ENCODE results near the gene CRACDL. TPM values are rescaled to one million over a fixed set of nuclear protein-coding genes. Genes with fewer than 3 reads are reported as not detected.

CRACDL gene
- total RNA-seq, 1 experiment from 2014 or later: 1.1 TPM

GRCh38 chr2:98947554-98947953, 11.5 kb upstream of the CRACDL start:
- no peaks in the 10 kb centered on the region for H3K36me3 Mint-ChIP-seq (ENCODE audit: insufficient read depth, unreplicated experiment)
- Histone ChIP-seq H3K9me3 (no peaks in the 10 kb centered on the region), H3K27me3 (replicated peaks; ENCODE audit: control insufficient read depth, insufficient read depth, low read length) (no peaks in the 10 kb centered on the region), H3K4me3 (ENCODE audit: low read depth, low read length) (no peak overlapping the region), H3K4me1 (no peaks in the 10 kb centered on the region), H3K36me3 (ENCODE audit: control insufficient read depth, insufficient read depth, low read length) (no peaks in the 10 kb centered on the region)
- ChIA-PET CTCF (no interaction called here), POLR2A (no interaction called here)
- no peaks in the 10 kb centered on the region for H3K9me3 Mint-ChIP-seq (ENCODE audit: unreplicated experiment)
- no peak for TF ChIP-seq CTCF (IDR thresholded peaks at IDR 0.05; ENCODE audit: insufficient read depth in 1 of 2, low read depth in 1 of 2, low read length in 1 of 2, severe bottlenecking in 1 of 2, unreplicated experiment in 1 of 2)
- intact Hi-C loops (cut with micrococcal nuclease; ENCODE audit: unreplicated experiment): loop anchor here (10.0 kb wide), 1 partner anchor 117 kb away; no protein-coding TSS in a partner anchor
- no TSS peak for BruUV-seq (replicated peaks)
- no peak for DNase-seq
- no peaks in the 10 kb centered on the region for H3K4me1 Mint-ChIP-seq (ENCODE audit: low read depth, unreplicated experiment)
- H3K4me3 Mint-ChIP-seq (ENCODE audit: unreplicated experiment): no peak overlapping the region
- H3K27ac Mint-ChIP-seq (ENCODE audit: unreplicated experiment): no peak overlapping the region
- peaks cover 8% of the 10 kb centered on the region for H3K27me3 Mint-ChIP-seq (ENCODE audit: insufficient read depth, unreplicated experiment)

GRCh38 chr2:98946855-98947254, 10.8 kb upstream of the CRACDL start:
- TF ChIP-seq CTCF (IDR thresholded peaks at IDR 0.05; ENCODE audit: insufficient read depth in 1 of 2, low read depth in 1 of 2, low read length in 1 of 2, severe bottlenecking in 1 of 2, unreplicated experiment in 1 of 2): no peak
- no TSS peak for BruUV-seq (replicated peaks)
- Mint-ChIP-seq H3K9me3 (ENCODE audit: unreplicated experiment) (no peaks in the 10 kb centered on the region), H3K4me3 (ENCODE audit: unreplicated experiment) (no peak overlapping the region), H3K4me1 (ENCODE audit: low read depth, unreplicated experiment) (no peaks in the 10 kb centered on the region), H3K27ac (ENCODE audit: unreplicated experiment) (no peak overlapping the region), H3K27me3 (ENCODE audit: insufficient read depth, unreplicated experiment) (peaks cover 8% of the 10 kb centered on the region), H3K36me3 (ENCODE audit: insufficient read depth, unreplicated experiment) (no peaks in the 10 kb centered on the region)
- intact Hi-C loops (cut with micrococcal nuclease; ENCODE audit: unreplicated experiment): loop anchor here (10.0 kb wide), 1 partner anchor 118 kb away; no protein-coding TSS in a partner anchor
- Histone ChIP-seq H3K4me3 (ENCODE audit: low read depth, low read length) (no peak overlapping the region), H3K4me1 (no peaks in the 10 kb centered on the region), H3K9me3 (no peaks in the 10 kb centered on the region), H3K36me3 (ENCODE audit: control insufficient read depth, insufficient read depth, low read length) (no peaks in the 10 kb centered on the region), H3K27me3 (replicated peaks; ENCODE audit: control insufficient read depth, insufficient read depth, low read length) (no peaks in the 10 kb centered on the region)
- no peak for DNase-seq
- CTCF ChIA-PET: no interaction called here
- POLR2A ChIA-PET: no interaction called here

GRCh38 chr2:98944775-98945174, 8.8 kb upstream of the CRACDL start:
- no peak overlapping the region for H3K4me3 ChIP-seq (ENCODE audit: low read depth, low read length)
- CTCF ChIA-PET: no interaction called here
- no peaks in the 10 kb centered on the region for H3K27me3 ChIP-seq (replicated peaks; ENCODE audit: control insufficient read depth, insufficient read depth, low read length)
- no peak overlapping the region for H3K27ac Mint-ChIP-seq (ENCODE audit: unreplicated experiment)
- TF ChIP-seq CTCF (IDR thresholded peaks at IDR 0.05; ENCODE audit: insufficient read depth in 1 of 2, low read depth in 1 of 2, low read length in 1 of 2, severe bottlenecking in 1 of 2, unreplicated experiment in 1 of 2): no peak
- no peaks in the 10 kb centered on the region for H3K4me1 Mint-ChIP-seq (ENCODE audit: low read depth, unreplicated experiment)
- no peaks in the 10 kb centered on the region for H3K36me3 ChIP-seq (ENCODE audit: control insufficient read depth, insufficient read depth, low read length)
- H3K36me3 Mint-ChIP-seq (ENCODE audit: insufficient read depth, unreplicated experiment): no peaks in the 10 kb centered on the region
- no peaks in the 10 kb centered on the region for H3K9me3 Mint-ChIP-seq (ENCODE audit: unreplicated experiment)
- POLR2A ChIA-PET: no interaction called here
- BruUV-seq (replicated peaks): no TSS peak
- no peaks in the 10 kb centered on the region for H3K4me1 ChIP-seq
- no peak overlapping the region for H3K4me3 Mint-ChIP-seq (ENCODE audit: unreplicated experiment)
- H3K27me3 Mint-ChIP-seq (ENCODE audit: insufficient read depth, unreplicated experiment): peaks cover 8% of the 10 kb centered on the region
- intact Hi-C loops (cut with micrococcal nuclease; ENCODE audit: unreplicated experiment): loop anchor here (10.0 kb wide), 1 partner anchor 120 kb away; no protein-coding TSS in a partner anchor
- no peaks in the 10 kb centered on the region for H3K9me3 ChIP-seq
- DNase-seq: no peak
